GM13976 (cell line): ENCODE data around the gene AXDND1.

Experiments
- DNase-seq: peaks from one replicate; pipeline ENCODE4 v3.0.0; 2012; ENCODE audit warnings: low spot score
- CTCF ChIP-seq: IDR thresholded peaks from 2 replicates; pipeline ENCODE4 v1.5.1; 2012; ENCODE audit warnings: borderline replicate concordance, mild to moderate bottlenecking; ENCODE audit not compliant: insufficient read depth; ENCODE audit errors: extremely low read depth, missing control alignments, control extremely low read depth
- in situ Hi-C: fragments of 300-500 bp; cut with MboI; formaldehyde crosslinking; loops from one replicate; pipeline ENCODE4 v1.12.0; 2022; ENCODE audit warnings: low sequenced_read_pairs, mixed read lengths, inconsistent platforms; ENCODE audit not compliant: unreplicated experiment

AXDND1 gene

GRCh38 chr1:179327196-179327595 is 38.6 kb upstream of the AXDND1 start:
- no peak for DNase-seq
- TF ChIP-seq CTCF: no peak
- in situ Hi-C loops: no loop called here

GRCh38 chr1:179327679-179328078 is 38.1 kb upstream of the AXDND1 start:
- no peak for DNase-seq
- in situ Hi-C loops: no loop called here
- TF ChIP-seq CTCF: no peak

GRCh38 chr1:179329862-179330261 is 35.9 kb upstream of the AXDND1 start:
- no peak for TF ChIP-seq CTCF
- in situ Hi-C loops: no loop called here
- DNase-seq: no peak

- TF ChIP-seq CTCF: no peak
- in situ Hi-C loops: no loop called here
- no peak for DNase-seq
These were observed 31.3 kb upstream of the AXDND1 start for GRCh38 chr1:179334440-179334839.

GRCh38 chr1:179337288-179337687 is 28.5 kb upstream of the AXDND1 start:
- DNase-seq: no peak
- no peak for TF ChIP-seq CTCF
- in situ Hi-C loops: no loop called here

GRCh38 chr1:179337942-179338560 is 27.7 kb upstream of the AXDND1 start:
- in situ Hi-C loops: no loop called here
- no peak for TF ChIP-seq CTCF
- DNase-seq: no peak
